ENCODE results near the gene SAMD14. TPM values are rescaled to one million over a fixed set of nuclear protein-coding genes. Genes with fewer than 3 reads are reported as not detected.

Gene SAMD14
- total RNA-seq, 1 experiment from 2014 or later, result 0.70 TPM

DNA sequence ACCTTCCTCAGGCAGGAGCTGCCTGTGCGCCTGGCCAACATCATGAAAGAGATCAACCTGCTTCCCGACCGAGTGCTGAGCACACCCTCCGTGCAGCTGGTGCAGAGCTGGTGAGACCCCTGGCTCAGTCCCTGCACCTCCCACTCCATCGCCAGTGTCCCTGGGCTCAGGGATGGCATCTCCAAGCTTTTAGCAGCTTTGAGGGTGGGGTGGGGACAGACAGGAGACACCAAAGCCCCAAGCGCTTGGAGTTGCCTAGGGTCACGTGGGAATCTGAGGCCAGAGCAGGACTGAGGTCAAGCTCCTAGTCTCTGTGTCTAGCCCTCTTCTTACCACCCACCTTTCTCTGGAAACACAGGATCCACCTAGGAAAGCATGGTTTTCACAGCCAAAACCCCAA lies 32.5 kb downstream of the SAMD14 start:
- DNase-seq (ENCODE audit: low spot score), result no peak

DNA sequence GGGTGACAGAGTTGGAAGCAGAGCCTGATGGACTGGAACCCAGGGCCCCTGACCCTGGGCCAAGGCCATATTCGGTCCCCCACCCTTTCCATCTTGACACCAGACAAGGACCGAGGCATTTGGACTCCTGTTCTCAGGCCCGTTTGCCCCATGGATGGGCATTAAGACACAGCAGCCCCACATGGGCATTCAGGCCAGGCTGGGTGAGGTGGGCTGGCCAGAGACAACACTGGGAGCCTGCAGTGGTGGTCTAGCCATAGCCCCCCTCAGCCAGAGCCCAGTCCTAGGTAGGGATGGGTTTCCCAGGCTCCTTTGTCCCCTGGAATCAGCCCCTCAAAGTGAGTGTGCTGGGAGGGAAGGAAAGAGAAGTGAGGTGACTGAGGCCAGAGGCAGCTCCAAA lies 33.2 kb downstream of the SAMD14 start:
- DNase-seq (ENCODE audit: low spot score), result no peak

DNA sequence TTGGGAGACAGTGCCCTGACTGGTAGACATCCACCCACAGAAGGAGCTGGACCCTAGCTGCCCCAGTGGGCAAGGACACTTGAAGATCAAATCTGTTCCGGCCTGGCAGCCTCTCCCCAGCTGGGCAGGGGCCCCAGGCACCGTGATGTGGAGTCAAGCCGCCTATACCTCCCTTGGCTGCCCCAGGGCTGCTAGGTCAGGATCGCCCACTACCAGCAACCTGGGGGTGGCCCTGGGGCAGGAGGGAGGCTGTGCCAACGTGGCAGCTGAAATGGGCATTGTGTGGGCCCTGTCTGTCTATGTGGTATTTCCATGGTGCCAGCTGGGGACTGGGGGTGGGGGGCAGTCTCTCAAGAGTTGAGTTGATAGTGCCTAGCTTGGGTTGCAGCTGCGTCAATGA lies 33.9 kb downstream of the SAMD14 start:
- no peak for DNase-seq (ENCODE audit: low spot score)

DNA sequence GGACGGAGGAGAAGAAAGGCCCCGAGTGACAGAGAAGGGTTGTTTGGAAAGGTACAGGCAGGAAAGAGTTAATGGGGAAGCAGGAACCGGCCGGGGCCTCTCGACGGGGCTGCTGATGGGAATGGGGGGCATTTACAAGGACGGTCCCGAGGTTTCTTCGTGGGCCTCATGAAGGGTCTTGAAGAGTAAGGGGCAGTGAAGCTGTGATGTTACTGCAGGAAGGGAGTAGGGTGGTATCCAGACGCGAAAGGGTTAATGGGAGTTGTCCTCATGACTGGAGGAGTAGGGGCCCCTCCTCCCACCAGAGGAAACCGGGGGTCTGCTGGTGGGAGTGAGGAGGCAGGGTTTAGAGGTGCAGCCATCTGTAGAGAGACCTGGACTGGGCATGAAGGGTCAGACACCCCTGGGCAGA lies 34.3 kb downstream of the SAMD14 start:
- no peak for DNase-seq (ENCODE audit: low spot score)

DNA sequence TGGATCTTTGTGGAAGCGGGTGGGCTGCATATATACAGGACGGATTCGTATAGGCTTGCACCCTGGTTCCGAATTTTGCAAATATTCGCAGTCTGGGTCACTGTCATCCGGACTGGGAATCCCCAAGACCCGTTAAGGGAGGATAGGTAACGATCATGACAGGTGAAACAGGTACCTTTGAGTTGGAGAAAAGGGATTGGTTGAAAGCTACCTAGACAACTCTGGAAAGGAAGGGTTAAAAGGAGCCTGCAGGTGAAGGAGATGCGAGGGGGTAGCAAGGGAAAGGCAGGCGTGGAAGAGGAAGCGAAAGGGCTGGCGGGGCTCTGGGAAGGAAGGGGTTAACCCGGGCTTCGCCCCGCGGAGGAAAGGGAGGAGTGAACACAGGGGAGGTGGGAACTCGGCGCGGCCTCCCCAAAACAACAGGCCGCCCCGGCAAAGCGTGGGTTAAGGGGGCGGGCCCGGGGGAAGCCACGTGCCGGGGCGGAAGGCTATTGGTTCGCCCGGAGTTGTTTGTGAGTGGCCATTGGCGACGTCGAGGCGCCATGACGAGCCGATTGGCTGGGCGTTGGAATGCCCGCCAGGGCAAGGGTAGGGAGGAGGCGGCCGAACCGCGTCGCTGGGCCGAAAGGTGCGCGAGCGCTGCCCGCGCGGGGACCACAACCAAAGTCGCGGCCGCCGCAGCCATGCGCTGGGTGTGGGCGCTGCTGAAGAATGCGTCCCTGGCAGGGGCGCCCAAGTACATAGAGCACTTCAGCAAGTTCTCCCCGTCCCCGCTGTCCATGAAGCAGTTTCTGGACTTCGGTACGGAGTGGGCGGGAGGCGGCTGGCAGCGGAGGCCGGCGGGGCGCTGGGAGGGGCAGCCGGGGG lies 35.0 kb downstream of the SAMD14 start, which contains the start of gene PDK2:
Gene PDK2, plus strand, starts transcription at position 599 of the 867 bp plus-strand sequence. Its CDS starts 85 bp downstream, at position 684.
- peak; percentile 94 for DNase-seq (ENCODE audit: low spot score)

DNA sequence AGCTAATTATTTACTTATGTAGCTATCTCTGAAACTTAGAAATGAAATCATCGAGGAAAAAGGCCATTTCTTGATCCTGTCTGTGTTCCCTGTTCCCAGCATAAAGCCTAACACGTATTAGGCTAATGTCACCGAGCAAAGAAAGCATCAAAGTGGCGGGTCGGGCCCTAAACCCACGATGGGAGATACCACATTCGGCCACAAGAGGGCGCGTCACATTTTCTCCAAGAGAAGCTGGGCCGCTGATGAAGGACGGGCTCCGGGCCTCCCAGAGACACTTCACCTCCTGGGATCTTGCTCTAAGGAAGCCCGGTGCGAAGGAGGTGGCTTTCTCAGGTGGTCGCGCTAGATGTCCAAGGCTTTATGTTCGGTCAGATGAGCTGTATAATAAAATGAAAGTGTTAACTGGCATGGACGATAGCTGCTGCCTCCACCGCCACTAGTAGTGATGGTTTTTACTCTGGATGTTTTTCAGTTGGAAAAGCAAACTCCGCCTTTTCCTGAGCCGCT lies 35.7 kb downstream of the SAMD14 start:
- peak; percentile 83 for DNase-seq (ENCODE audit: low spot score)

DNA sequence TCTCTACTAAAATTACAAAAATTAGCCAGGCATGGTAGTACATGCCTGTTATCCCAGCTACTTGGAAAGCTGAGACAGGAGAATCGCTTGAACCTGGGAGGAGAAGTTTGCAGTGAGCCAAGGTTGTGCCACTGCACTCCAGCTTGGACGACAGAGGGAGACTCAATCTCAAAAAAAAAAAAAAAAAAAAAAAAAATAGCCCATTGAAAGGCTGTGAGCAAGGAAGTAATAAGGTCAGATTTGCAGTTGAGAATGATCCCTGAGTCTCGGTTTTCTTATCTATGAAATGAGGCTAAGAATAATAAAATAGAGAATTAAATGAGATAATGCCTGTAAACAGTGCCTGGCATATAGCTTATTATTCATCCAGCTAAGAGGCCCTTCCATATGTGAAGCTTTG lies 36.2 kb downstream of the SAMD14 start:
- DNase-seq (ENCODE audit: low spot score), result no peak

DNA sequence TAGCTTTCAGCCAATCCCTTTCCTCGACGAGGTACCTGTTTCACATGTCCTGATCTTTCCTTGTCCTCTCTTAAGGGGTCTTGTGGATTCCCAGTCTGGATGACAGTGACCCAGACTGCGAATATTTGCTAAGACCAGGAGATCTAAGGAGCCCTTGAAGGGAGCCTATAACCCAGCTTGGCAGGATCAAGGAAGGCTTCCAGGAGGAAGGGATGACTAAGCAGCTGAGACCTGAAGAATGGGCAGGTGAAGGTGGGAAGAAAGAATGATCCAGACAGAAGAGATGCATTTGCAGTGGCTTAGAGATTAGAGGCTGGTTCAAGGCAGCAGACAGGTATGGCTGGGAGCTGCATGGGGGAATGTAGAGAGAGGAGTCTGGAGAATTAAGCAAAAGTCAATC lies 36.7 kb downstream of the SAMD14 start:
- DNase-seq (ENCODE audit: low spot score), result no peak

DNA sequence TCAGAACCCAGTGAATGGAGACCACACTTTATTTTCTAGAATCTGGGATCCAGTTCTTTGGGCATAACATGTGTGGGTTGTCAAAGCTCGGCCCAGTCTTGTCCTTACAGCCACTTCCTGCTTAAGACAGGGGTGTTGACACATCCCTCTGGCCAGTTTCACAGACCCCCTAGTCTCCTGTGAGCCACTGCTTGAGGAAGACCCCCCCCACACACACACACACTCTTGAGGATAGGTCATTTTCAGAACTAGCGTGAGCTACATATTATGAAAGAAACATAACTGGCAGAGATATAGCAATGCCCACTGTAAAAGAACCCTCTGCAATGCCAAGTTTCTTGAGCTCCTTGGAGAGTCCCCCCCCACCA lies 38.1 kb downstream of the SAMD14 start:
- DNase-seq (ENCODE audit: low spot score), result no peak

DNA sequence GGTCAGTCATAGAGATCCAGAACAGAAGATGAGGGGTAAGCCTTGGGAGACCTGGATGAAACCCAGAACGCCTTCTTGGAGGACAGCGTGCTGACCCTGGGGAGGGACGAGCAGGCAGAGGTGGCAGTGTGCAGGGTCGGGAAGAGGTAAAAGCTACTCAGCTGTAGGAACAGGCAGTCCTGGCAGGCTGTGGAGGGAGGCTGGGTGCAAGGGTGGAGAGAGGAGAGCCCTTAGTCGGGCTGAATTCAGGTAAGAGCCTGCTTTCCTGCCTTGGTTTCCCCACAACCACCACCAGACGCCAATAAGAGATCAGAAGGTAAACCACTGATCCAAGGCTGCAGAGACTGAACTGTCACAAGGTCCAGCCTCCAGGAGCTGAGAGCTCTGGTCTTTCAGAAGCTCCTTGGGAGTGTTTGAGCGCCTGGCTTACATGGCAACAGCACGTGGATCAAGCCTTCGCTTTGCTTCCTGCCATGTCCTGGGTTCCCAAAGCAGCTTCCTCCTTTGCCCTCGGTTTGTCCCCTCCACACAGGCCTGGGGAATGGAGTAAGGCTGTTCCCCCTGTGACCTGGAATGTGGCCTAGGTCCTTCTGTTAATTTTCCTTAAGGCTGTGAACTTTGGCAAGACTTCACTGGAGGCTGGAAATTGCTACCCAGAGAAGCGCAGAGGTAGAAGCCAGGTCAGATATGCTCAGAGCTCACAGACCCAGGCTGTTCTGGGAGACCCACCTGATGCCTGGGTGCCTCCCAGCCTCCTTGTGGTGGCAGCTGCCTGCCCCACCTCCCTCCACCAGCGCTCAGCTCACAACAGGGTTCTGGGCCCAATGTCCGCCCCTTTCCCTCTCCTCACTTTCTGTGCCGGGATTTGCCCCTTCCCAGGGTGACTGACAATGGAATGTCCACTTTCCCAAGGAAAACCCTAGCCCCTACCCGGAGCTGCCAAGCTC lies 38.7 kb downstream of the SAMD14 start:
- DNase-seq (ENCODE audit: low spot score), result no peak

DNA sequence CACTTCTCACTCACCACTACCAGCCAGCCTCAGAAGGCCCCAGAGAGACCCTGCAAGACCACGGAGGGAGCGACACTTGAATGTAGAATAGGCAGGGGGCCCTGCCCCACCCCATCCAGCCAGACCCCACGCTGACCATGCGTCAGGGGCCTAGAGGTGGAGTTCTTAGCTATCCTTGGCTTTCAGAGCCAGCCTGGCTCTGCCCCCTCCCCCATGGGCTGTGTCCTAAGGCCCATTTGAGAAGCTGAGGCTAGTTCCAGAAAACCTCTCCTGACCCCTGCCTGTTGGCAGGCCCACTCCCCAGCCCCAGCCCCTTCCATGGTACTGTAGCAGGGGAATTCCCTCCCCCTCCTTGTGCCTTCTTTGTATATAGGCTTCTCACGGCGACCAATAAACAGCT lies 39.9 kb downstream of the SAMD14 start:
- no peak for DNase-seq (ENCODE audit: low spot score)

DNA sequence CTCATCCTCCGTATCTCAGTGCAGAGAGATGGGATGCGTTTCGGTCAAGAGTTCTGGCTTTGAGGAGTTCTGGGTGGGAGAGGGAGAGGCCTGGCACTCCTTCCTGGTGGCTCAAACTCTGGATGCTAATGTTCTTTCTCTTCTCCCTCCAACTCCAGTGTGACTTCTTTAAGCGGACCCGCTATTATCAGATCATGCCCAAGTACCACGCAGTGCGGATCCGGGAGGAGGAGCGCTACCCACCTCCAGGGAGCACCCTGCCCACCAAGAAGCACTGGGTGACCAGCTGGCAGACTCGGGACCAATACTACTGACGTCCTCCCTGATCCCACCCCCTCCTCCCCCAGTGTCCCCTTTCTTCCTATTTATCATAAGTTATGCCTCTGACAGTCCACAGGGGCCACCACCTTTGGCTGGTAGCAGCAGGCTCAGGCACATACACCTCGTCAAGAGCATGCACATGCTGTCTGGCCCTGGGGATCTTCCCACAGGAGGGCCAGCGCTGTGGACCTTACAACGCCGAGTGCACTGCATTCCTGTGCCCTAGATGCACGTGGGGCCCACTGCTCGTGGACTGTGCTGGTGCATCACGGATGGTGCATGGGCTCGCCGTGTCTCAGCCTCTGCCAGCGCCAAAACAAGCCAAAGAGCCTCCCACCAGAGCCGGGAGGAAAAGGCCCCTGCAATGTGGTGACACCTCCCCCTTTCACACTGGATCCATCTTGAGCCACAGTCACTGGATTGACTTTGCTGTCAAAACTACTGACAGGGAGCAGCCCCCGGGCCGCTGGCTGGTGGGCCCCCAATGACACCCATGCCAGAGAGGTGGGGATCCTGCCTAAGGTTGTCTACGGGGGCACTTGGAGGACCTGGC lies 40.8 kb downstream of the SAMD14 start:
- DNase-seq (ENCODE audit: low spot score), result no peak

DNA sequence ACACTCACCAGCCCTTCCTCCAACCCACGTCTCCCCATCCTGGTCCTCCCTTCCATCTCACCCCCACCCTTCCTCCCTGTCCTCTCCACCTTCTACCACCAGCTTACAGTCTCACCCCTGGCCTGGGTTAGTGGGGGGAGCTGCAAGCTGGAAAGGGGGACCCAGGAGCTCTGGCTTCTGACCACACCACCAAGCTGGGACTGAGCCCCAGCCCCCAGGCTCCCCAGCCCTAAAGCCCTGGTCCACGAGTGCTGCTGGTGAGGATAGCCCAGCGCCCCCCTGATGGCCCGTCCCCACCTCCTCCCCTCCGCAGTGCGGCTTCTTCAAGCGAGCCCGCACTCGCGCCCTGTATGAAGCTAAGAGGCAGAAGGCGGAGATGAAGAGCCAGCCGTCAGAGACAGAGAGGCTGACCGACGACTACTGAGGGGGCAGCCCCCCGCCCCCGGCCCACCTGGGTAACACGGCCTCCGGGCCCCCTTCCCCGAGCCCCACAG lies 42.0 kb downstream of the SAMD14 start:
- no peak for DNase-seq (ENCODE audit: low spot score)

DNA sequence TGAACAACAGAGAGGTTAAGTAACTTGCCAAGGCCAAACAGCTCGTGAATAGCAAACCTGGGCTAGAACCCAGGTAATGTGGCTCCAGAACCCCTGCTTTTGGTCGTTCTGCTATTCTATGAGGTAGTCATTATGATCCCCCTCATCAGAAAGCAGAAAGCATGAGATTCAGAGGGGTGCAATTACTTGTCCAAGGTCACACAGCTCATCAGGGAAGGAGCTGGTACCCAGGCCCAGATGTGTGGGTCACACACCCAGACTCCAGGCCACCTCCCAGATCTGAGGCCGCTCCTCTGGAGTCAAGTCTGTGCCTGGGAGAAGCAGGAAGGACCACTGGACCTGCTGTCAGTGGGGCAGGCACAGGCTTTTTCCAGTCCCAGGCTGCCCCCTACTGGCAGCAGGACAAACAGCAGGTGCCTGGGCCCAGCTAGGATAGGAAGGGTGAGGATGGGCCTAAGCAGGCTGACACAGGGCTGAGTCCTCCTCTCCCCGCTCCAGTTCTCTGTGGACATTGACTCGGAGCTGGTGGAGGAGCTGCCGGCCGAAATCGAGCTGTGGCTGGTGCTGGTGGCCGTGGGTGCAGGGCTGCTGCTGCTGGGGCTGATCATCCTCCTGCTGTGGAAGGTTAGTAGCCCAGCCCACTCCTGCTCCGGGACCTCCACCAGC lies 42.6 kb downstream of the SAMD14 start:
- peak; percentile 68 for DNase-seq (ENCODE audit: low spot score)

DNA sequence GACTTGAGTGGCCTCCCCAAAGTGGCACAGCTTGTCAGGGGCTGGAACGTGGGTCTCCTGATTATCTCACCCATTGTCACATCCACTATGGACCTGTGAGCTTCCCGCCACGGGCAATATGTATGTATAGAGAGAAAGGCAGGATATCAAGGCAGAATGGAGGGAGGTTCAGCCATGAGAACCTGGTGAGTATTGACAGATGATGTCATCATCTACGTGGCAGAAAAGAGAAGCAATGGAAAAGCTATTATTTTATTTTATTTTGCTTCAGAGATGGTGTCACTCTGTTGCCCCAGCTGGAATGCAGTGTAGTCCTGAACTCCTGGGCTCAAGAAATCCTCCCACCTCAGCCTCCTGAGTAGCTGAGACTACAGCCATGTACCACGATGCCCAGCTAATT lies 48.2 kb downstream of the SAMD14 start:
- DNase-seq (ENCODE audit: low spot score), result no peak

DNA sequence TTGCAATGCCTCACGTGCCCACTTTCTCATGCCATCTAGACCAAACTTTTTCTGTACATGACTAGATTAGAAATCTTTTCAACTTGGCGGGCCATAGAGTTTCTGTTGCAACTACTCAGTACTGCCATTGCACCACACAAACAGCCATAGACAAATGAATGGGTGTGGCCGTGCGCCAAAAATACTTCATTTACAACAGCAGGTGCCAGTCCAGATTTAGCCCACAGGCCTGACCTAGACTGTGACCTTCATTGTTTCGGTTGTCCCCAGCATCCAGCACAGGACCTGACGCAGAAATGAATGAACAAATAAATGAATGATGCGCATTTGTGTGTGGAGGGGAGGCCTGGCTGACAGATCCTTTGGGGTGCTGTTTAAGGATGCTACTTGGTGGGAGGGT lies 49.1 kb downstream of the SAMD14 start:
- no peak for DNase-seq (ENCODE audit: low spot score)

DNA sequence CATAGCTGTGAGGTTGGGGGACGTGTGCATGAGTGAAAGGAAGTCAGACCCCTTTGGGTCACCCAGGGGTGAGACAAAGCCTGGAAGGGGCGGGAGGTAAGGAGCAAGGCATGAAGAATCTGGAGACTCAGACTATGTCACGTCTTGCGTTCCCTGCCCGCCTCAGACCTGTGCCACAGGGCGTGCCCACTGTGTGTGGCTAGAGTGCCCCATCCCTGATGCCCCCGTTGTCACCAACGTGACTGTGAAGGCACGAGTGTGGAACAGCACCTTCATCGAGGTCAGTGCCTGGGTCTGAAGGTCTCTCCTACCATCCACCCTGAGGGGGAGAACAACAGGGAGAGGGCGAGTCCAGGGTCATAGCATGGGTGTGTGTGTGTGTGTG lies 49.9 kb downstream of the SAMD14 start:
- DNase-seq (ENCODE audit: low spot score), result no peak

DNA sequence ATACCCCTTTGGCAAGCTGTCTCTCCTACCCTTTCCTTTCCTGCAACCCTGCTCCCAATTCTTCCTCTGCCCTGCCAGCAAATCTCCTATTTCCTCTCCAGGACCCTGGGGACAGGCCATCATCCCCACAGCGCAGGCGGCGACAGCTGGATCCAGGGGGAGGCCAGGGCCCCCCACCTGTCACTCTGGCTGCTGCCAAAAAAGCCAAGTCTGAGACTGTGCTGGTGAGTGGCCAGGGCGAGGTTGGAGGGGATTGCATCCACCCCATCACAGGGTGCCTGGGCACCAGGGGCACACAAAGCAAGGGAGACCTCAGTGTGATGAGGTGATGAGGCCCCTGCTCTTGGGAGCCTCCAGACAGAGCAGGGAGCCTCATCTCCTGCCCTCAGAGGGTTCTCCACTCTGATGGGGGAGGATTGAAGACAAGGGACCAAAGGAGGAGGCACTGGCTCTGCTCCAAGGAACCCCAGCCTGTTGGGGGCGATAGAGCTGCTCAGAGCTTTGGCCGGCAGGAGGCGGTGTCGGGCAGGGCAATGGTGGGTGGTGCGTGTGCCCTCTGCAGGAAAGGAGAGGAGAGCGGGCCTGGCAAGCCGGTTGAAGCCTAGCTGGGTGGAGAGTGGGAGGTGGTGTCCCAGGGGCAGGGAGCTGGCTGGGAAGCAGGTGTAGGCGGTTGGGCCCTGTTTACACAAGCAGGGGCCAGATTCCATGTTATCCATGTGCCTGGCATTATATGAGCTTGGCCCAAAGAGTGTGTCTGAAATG lies 50.4 kb downstream of the SAMD14 start:
- DNase-seq (ENCODE audit: low spot score), result peak; percentile 78

DNA sequence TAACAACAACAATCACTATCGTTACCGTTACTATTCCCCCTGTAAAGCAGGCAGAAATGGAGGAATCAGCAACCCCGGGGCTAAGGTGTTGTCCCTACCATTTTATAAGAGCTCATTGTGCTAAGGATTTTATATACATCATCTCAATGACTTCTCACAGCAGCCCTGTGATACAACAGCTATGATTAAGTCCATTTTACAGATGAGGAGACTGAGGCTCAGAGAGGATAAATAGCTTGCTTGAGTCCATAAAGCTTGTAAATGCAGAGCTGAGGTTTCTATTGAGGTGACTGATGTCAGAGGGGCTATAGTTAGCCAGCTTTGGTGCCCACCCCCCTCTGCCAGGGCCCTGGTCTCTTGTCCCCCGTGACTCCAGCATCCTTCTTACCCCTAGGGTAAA lies 51.5 kb downstream of the SAMD14 start:
- no peak for DNase-seq (ENCODE audit: low spot score)

Data from H4 (cell line).